ENCODE measurements around the gene WNT2B. TPM values are rescaled to one million over a fixed set of nuclear protein-coding genes. Genes with fewer than 3 reads are reported as not detected.

Gene WNT2B
- total RNA-seq, 2 donors from 2014 or later = 4.3 to 5.9 TPM

- H3K9me3 ChIP-seq = no peaks in the 10 kb centered on the region
- no peak for DNase-seq
- no peaks in the 10 kb centered on the region for H3K27me3 ChIP-seq
- no peaks in the 10 kb centered on the region for H3K4me1 ChIP-seq
- TF ChIP-seq CTCF (IDR thresholded peaks at IDR 0.05) = no peak
- no peak overlapping the region for H3K4me3 ChIP-seq
- H3K27ac ChIP-seq = no peak overlapping the region
- H3K36me3 ChIP-seq = no peaks in the 10 kb centered on the region
- no peak overlapping the region for H3K9ac ChIP-seq (ENCODE audit: low read depth in 2 of 2, low read length in 2 of 2)
- intact Hi-C loops (cut with DNase I) = no loop called here
Observed at GRCh38 chr1:112533029-112533428, 24.3 kb downstream of the WNT2B start.

- Histone ChIP-seq H3K4me3 (no peak overlapping the region), H3K4me1 (no peaks in the 10 kb centered on the region), H3K9me3 (no peaks in the 10 kb centered on the region), H3K27me3 (no peaks in the 10 kb centered on the region), H3K9ac (ENCODE audit: low read depth in 2 of 2, low read length in 2 of 2) (no peak overlapping the region), H3K36me3 (no peaks in the 10 kb centered on the region), H3K27ac (no peak overlapping the region)
- intact Hi-C loops (cut with DNase I) = no loop called here
- DNase-seq = no peak
- TF ChIP-seq CTCF (IDR thresholded peaks at IDR 0.05) = no peak
Observed at GRCh38 chr1:112536561-112536960, 27.8 kb downstream of the WNT2B start.

- no peak for TF ChIP-seq CTCF (IDR thresholded peaks at IDR 0.05)
- no peak overlapping the region for H3K9ac ChIP-seq (ENCODE audit: low read depth in 2 of 2, low read length in 2 of 2)
- H3K9me3 ChIP-seq = no peaks in the 10 kb centered on the region
- no peaks in the 10 kb centered on the region for H3K4me1 ChIP-seq
- H3K27ac ChIP-seq = no peak overlapping the region
- no peaks in the 10 kb centered on the region for H3K36me3 ChIP-seq
- H3K4me3 ChIP-seq = no peak overlapping the region
- DNase-seq = no peak
- H3K27me3 ChIP-seq = no peaks in the 10 kb centered on the region
- intact Hi-C loops (cut with DNase I) = no loop called here
Observed at GRCh38 chr1:112537456-112537855, 28.7 kb downstream of the WNT2B start.

GRCh38 chr1:112538883-112539282 is 30.1 kb downstream of the WNT2B start:
- H3K9me3 ChIP-seq = no peaks in the 10 kb centered on the region
- DNase-seq = no peak
- H3K27me3 ChIP-seq = no peaks in the 10 kb centered on the region
- H3K36me3 ChIP-seq = no peaks in the 10 kb centered on the region
- TF ChIP-seq CTCF (IDR thresholded peaks at IDR 0.05) = no peak
- no peak overlapping the region for H3K9ac ChIP-seq (ENCODE audit: low read depth in 2 of 2, low read length in 2 of 2)
- H3K4me1 ChIP-seq = no peaks in the 10 kb centered on the region
- intact Hi-C loops (cut with DNase I) = no loop called here
- no peak overlapping the region for H3K27ac ChIP-seq
- no peak overlapping the region for H3K4me3 ChIP-seq

- H3K27ac ChIP-seq = no peak overlapping the region
- no peak overlapping the region for H3K9ac ChIP-seq (ENCODE audit: low read depth in 2 of 2, low read length in 2 of 2)
- intact Hi-C loops (cut with DNase I) = no loop called here
- H3K27me3 ChIP-seq = no peaks in the 10 kb centered on the region
- no peak for TF ChIP-seq CTCF (IDR thresholded peaks at IDR 0.05)
- no peaks in the 10 kb centered on the region for H3K9me3 ChIP-seq
- no peak overlapping the region for H3K4me3 ChIP-seq
- no peaks in the 10 kb centered on the region for H3K4me1 ChIP-seq
- H3K36me3 ChIP-seq = no peaks in the 10 kb centered on the region
- no peak for DNase-seq
Observed at GRCh38 chr1:112540226-112540794, 31.5 kb downstream of the WNT2B start.
